Right renal cortex interstitium (tissue), 3 donors: ENCODE data around the gene ORC4. TPM values are rescaled to one million over a fixed set of nuclear protein-coding genes. Genes with fewer than 3 reads are reported as not detected.

Experiments
- DNase-seq, 3 donors: peaks; one replicate each; pipeline ENCODE4 v3.0.0-alpha.2; 2013; ENCODE audit warnings: low read depth in 3 of 3, low spot score in 2 of 3
- polyA plus RNA-seq, 3 donors: library from polyadenylated mRNA; unstranded; fragments of 120-200 nt; gene quantifications; one replicate each; pipeline ENCODE4 v1.2.1, GENCODE V29; 2013; ENCODE audit not compliant: insufficient read length in 3 of 3

ORC4 gene
- polyA plus RNA-seq, 3 donors: 117 to 123 (median 119) TPM

- DNase-seq: no peak
Observed at GRCh38 chr2:147937744-147938349, 82.7 kb downstream of the ORC4 start.

GRCh38 chr2:147934881-147935620 is 85.5 kb downstream of the ORC4 start:
- no peak for DNase-seq

GRCh38 chr2:147933931-147934330 is 86.6 kb downstream of the ORC4 start:
- no peak for DNase-seq

- no peak for DNase-seq
Observed at GRCh38 chr2:147927053-147927588, 93.4 kb downstream of the ORC4 start.

- no peak for DNase-seq
Observed at GRCh38 chr2:147925886-147926285, 94.7 kb downstream of the ORC4 start.

GRCh38 chr2:147924647-147925046 is 95.9 kb downstream of the ORC4 start:
- no peak for DNase-seq

GRCh38 chr2:147923846-147924245 is 96.7 kb downstream of the ORC4 start:
- no peak for DNase-seq

GRCh38 chr2:147917161-147917560 is 103.4 kb downstream of the ORC4 start:
- DNase-seq: no peak

- DNase-seq: no peak
Observed at GRCh38 chr2:147916723-147917122, 103.8 kb downstream of the ORC4 start.

GRCh38 chr2:147916067-147916466 is 104.5 kb downstream of the ORC4 start:
- no peak for DNase-seq

- DNase-seq: no peak
Observed at GRCh38 chr2:147913701-147914480, 106.6 kb downstream of the ORC4 start.

- DNase-seq: peak; percentile 50 to 60 (median 56)
Observed at GRCh38 chr2:147910990-147911473, 109.5 kb downstream of the ORC4 start.

GRCh38 chr2:147909178-147909577 is 111.4 kb downstream of the ORC4 start:
- no peak for DNase-seq

GRCh38 chr2:147904051-147904450 is 116.5 kb downstream of the ORC4 start:
- DNase-seq: no peak

- no peak for DNase-seq
Observed at GRCh38 chr2:147888680-147889079, 131.9 kb downstream of the ORC4 start.

- DNase-seq: no peak
Observed at GRCh38 chr2:147886136-147886535, 134.4 kb downstream of the ORC4 start.

- no peak for DNase-seq
Observed at GRCh38 chr2:147884830-147885229, 135.7 kb downstream of the ORC4 start.

GRCh38 chr2:147882631-147883030 is 137.9 kb downstream of the ORC4 start:
- DNase-seq: no peak
